PC-3 (cell line): ENCODE measurements around the gene ARHGEF26.

ENCODE experiments used
- EZH2phosphoT487 ChIP-seq: fragments of 300-600 bp; sonication (generic); IDR thresholded peaks from 2 replicates; pipeline ENCODE4 v1.6.1; 2018; ENCODE audit warnings: mild to moderate bottlenecking, antibody characterized with exemption, low read length, borderline replicate concordance
- TF ChIP-seq, protein P1 (sequence below): fragments of 300-600 bp; sonication (generic); conservative IDR thresholded peaks from 2 replicates; pipeline ENCODE4 v1.5.1; 2017; ENCODE audit warnings: antibody characterized with exemption, low read depth, mild to moderate bottlenecking, low read length

DNA sequence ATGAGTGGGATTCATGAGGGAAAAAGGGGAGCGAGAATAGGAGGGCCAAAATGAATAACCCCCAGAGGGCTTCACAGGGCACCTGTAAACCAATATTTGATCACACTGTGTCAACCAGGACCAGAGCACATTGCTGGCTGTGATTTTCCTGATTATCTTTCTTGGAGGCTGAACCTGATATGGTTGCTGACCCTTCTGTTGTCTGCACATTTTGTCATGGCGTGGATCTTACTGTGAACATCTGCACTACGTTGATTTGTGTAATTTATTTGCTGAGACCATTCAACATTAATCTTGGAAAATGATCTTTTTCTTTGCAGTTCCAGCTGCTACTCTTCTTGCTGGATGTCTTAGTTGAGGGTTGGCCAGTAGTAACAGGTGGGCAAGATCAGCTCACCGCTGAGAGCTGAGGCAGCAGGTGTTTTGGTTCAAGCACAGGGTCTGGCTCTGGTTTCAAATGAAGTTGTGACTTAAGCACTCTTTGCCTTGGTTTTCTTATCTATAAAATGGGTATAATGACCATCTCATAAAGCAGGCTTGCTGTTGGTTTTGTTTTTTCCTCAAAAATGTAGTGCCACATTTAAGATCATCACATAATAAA lies 61.2 kb downstream of the ARHGEF26 start:
- TF ChIP-seq, protein P1, sequence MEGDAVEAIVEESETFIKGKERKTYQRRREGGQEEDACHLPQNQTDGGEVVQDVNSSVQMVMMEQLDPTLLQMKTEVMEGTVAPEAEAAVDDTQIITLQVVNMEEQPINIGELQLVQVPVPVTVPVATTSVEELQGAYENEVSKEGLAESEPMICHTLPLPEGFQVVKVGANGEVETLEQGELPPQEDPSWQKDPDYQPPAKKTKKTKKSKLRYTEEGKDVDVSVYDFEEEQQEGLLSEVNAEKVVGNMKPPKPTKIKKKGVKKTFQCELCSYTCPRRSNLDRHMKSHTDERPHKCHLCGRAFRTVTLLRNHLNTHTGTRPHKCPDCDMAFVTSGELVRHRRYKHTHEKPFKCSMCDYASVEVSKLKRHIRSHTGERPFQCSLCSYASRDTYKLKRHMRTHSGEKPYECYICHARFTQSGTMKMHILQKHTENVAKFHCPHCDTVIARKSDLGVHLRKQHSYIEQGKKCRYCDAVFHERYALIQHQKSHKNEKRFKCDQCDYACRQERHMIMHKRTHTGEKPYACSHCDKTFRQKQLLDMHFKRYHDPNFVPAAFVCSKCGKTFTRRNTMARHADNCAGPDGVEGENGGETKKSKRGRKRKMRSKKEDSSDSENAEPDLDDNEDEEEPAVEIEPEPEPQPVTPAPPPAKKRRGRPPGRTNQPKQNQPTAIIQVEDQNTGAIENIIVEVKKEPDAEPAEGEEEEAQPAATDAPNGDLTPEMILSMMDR = no peak
- no peak for TF ChIP-seq EZH2phosphoT487
